Measurements from ENCODE around the gene GMCL1. TPM values are rescaled to one million over a fixed set of nuclear protein-coding genes. Genes with fewer than 3 reads are reported as not detected.

Gene GMCL1
- total and polyA plus RNA-seq, 2 donors from 2014 or later: 6.3 to 14.0 TPM

DNA sequence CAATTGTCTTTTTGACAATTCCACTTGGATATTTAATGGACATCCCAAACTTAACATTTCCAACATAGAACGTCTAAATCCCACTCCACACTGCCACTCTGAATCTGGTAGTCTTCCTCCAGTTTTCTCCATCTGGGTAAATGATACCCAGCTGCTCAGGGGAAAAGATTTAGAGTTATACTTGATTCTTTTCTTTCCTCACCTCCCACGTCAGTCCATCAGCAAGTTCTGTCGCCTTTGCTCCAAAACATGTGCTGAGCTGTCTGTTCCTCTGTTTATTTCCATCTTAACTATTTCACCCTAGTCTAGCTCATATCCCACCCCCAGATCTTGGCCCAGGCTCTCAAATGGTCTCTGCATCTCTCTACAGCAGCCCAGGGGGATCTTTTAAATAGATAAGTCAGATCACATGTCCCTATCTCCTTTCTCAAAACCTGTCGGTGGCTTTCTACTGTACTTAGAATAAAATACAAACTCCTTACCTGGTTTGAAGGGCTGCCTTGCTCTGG, 43.4 kb upstream of the GMCL1 start:
- TF ChIP-seq, protein P1, sequence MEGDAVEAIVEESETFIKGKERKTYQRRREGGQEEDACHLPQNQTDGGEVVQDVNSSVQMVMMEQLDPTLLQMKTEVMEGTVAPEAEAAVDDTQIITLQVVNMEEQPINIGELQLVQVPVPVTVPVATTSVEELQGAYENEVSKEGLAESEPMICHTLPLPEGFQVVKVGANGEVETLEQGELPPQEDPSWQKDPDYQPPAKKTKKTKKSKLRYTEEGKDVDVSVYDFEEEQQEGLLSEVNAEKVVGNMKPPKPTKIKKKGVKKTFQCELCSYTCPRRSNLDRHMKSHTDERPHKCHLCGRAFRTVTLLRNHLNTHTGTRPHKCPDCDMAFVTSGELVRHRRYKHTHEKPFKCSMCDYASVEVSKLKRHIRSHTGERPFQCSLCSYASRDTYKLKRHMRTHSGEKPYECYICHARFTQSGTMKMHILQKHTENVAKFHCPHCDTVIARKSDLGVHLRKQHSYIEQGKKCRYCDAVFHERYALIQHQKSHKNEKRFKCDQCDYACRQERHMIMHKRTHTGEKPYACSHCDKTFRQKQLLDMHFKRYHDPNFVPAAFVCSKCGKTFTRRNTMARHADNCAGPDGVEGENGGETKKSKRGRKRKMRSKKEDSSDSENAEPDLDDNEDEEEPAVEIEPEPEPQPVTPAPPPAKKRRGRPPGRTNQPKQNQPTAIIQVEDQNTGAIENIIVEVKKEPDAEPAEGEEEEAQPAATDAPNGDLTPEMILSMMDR (IDR thresholded peaks at IDR 0.05; ENCODE audit: borderline replicate concordance, extremely low read depth, insufficient read depth): no peak
- Histone ChIP-seq H3K4me1 (ENCODE audit: control insufficient read depth in 2 of 3, insufficient read depth in 2 of 3, low read depth in 1 of 3, low read length in 3 of 3) (peaks cover 7 to 28% (median 15%) of the 10 kb centered on the region in 3 donors), H3K27me3 (ENCODE audit: control insufficient read depth, insufficient read depth, low read length) (no peaks in the 10 kb centered on the region), H3K9ac (ENCODE audit: low read length in 3 of 3) (no peak overlapping the region), H3K36me3 (ENCODE audit: control insufficient read depth in 2 of 3, insufficient read depth in 3 of 3, low read length in 3 of 3) (peaks cover 0 to 10% (median 4%) of the 10 kb centered on the region in 3 donors), H3K4me3 (ENCODE audit: low read length in 3 of 3) (no peak overlapping the region), H3K27ac (ENCODE audit: low read depth in 2 of 2, low read length in 2 of 2) (no peak overlapping the region), H3K9me3 (ENCODE audit: control insufficient read depth in 2 of 3, insufficient read depth in 1 of 3, low read length in 3 of 3) (no peaks in the 10 kb centered on the region)
- FAIRE-seq (no peak), DNase-seq (peak in 1 of 5 donors; percentile 20)
- intact Hi-C loops (cut with DNase I): no loop called here

- Histone ChIP-seq H3K4me3 (ENCODE audit: low read length in 3 of 3) (peak overlapping the region in 1 of 3 donors; percentile 6), H3K36me3 (ENCODE audit: control insufficient read depth in 2 of 3, insufficient read depth in 3 of 3, low read length in 3 of 3) (peaks cover 0 to 10% (median 4%) of the 10 kb centered on the region in 3 donors), H3K9ac (ENCODE audit: low read length in 3 of 3) (peak overlapping the region in 1 of 3 donors; percentile 54), H3K27ac (ENCODE audit: low read depth in 2 of 2, low read length in 2 of 2) (peak overlapping the region; percentile 71 to 85), H3K27me3 (ENCODE audit: control insufficient read depth, insufficient read depth, low read length) (no peaks in the 10 kb centered on the region), H3K4me1 (ENCODE audit: control insufficient read depth in 2 of 3, insufficient read depth in 2 of 3, low read depth in 1 of 3, low read length in 3 of 3) (peaks cover 7 to 38% (median 11%) of the 10 kb centered on the region in 3 donors), H3K9me3 (ENCODE audit: control insufficient read depth in 2 of 3, insufficient read depth in 1 of 3, low read length in 3 of 3) (no peaks in the 10 kb centered on the region)
- TF ChIP-seq, protein P1 (IDR thresholded peaks at IDR 0.05; ENCODE audit: borderline replicate concordance, extremely low read depth, insufficient read depth): no peak
- DNase-seq: peak in 4 of 5 donors; percentile 80 to 96 (median 90)
- intact Hi-C loops (cut with DNase I): no loop called here
- no peak for FAIRE-seq
Measured at GRCh38 chr2:69789175-69789721, 40.2 kb upstream of the GMCL1 start.

DNA sequence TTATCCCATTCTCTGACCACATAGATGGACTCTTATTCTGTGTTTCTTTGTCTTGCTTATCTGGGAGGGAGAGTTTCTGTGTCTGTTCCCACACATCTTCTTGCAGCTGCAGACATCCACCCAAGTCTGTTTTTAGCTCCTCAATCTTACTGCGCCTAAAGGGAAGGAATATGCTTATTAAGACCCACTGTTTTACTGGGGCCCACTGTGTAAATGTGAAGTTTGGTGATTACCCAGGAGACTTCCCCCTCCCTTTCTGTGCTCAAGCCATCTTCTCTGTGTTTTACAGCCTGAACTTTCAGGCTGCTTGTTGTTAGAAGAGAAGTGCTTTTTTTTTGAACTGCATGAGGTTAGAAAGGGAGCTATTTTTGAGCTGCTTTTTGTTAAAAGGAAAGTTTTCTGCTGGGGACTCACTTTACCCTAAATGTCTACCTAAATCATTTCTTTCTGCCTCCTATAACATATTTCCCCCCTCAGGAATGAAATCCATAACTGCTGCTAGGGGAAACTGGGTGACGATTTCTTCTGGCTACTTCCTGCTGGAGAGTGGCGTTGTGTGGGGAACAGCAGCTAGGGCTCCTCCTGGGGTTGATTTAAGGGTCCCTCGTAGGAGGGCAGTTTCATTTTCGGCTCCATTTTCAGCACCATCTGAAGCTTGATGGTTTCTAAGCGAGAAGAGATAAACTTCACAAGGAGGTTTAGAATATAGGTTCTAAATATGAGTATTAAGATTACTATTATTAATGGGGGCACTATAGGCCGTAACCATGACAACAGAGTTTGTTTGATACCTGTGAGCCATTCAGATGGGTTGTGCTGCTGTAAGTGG, 39.5 kb upstream of the GMCL1 start:
- DNase-seq (peak in 3 of 5 donors; percentile 48 to 80 (median 65)), FAIRE-seq (no peak)
- intact Hi-C loops (cut with DNase I): no loop called here
- Histone ChIP-seq H3K4me3 (ENCODE audit: low read length in 3 of 3) (peak overlapping the region in 2 of 3 donors; percentile 15 to 22), H3K4me1 (ENCODE audit: control insufficient read depth in 2 of 3, insufficient read depth in 2 of 3, low read depth in 1 of 3, low read length in 3 of 3) (peaks cover 7 to 38% (median 11%) of the 10 kb centered on the region in 3 donors), H3K36me3 (ENCODE audit: control insufficient read depth in 2 of 3, insufficient read depth in 3 of 3, low read length in 3 of 3) (peaks cover 0 to 10% (median 4%) of the 10 kb centered on the region in 3 donors), H3K9me3 (ENCODE audit: control insufficient read depth in 2 of 3, insufficient read depth in 1 of 3, low read length in 3 of 3) (no peaks in the 10 kb centered on the region), H3K27me3 (ENCODE audit: control insufficient read depth, insufficient read depth, low read length) (no peaks in the 10 kb centered on the region), H3K27ac (ENCODE audit: low read depth in 2 of 2, low read length in 2 of 2) (peak overlapping the region; percentile 71 to 85), H3K9ac (ENCODE audit: low read length in 3 of 3) (peak overlapping the region in 1 of 3 donors; percentile 54)
- TF ChIP-seq, protein P1 (IDR thresholded peaks at IDR 0.05; ENCODE audit: borderline replicate concordance, extremely low read depth, insufficient read depth): no peak
